ENCODE results near the gene ZBTB20.

ZBTB20 gene

DNA sequence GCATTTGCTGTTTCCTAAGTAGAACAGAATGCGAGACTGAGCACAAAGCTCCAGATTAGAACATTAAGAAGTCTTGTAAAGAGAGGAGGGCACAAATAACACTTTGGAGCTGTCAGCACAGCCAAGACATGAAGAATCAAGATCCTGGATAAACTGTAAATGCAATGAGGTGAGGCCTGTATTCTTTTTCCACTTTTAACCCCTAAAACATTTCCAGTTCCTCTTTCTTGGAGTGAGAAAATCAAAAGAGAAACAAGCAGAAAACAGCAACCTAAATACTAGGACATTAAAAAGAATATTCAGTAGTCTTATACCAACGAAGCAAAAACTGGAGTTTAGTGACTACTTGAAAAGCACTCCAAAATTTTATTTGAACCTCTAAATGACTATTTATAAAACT lies 204.3 kb downstream of the ZBTB20 start:
- TF ChIP-seq, protein P1, sequence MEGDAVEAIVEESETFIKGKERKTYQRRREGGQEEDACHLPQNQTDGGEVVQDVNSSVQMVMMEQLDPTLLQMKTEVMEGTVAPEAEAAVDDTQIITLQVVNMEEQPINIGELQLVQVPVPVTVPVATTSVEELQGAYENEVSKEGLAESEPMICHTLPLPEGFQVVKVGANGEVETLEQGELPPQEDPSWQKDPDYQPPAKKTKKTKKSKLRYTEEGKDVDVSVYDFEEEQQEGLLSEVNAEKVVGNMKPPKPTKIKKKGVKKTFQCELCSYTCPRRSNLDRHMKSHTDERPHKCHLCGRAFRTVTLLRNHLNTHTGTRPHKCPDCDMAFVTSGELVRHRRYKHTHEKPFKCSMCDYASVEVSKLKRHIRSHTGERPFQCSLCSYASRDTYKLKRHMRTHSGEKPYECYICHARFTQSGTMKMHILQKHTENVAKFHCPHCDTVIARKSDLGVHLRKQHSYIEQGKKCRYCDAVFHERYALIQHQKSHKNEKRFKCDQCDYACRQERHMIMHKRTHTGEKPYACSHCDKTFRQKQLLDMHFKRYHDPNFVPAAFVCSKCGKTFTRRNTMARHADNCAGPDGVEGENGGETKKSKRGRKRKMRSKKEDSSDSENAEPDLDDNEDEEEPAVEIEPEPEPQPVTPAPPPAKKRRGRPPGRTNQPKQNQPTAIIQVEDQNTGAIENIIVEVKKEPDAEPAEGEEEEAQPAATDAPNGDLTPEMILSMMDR (conservative IDR thresholded peaks at IDR 0.05; ENCODE audit: control insufficient read depth, insufficient read depth, low read depth, low read length) = no peak
- no peak for DNase-seq (ENCODE audit: low read depth)
- no peak overlapping the region for H3K4me3 ChIP-seq (ENCODE audit: control insufficient read depth, low read depth, low read length)

DNA sequence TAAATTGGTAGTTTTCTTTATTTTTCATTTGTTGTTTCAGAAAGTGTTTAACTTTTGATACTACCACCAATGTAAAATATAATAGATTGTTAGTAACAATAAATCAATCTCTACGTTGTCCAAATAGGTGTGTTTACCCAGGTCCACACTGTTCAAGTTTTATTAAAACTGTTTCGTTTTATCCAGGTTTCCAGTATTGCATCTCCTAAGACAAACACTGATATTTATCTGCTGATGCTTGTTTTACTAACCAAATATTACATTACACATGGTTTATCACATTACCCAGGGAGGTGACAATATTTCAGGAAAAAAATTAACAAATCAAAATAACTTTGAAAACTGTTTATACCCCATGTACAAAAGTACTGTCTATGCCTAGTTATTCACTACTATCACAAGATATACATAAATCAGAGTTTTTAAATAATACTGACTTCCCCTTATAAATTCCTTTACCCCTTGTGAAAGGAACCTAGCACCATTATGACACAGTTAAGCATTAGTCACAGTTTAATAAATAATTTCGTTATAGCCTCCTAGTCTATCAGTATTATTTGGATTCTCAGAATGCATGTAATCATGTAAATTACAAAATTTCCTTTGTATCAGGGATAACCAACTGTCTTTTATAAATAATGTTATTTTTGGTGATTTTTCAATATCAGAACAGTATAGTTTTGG lies 205.3 kb downstream of the ZBTB20 start:
- no peak overlapping the region for H3K4me3 ChIP-seq (ENCODE audit: control insufficient read depth, low read depth, low read length)
- TF ChIP-seq, protein P1 (conservative IDR thresholded peaks at IDR 0.05; ENCODE audit: control insufficient read depth, insufficient read depth, low read depth, low read length) = no peak
- no peak for DNase-seq (ENCODE audit: low read depth)

DNA sequence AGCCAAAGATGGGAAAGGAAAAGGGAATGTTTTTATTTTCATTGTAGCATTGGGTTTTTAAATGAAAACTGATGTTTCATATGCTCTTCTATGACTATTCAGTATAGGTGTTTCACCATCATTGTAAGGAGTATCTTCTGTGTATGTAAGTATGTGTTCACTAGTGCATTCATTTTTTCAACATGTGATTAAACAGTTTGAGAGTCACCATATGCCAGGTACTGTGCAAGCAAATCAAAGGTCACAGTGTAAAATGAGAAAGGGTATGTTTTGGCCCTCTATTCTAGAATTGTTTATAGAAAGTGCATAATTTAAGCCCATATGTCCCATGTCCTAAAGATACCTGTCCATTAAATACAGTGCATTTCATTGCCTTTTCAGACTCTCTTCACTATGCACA lies 207.2 kb downstream of the ZBTB20 start:
- no peak for DNase-seq (ENCODE audit: low read depth)
- no peak overlapping the region for H3K4me3 ChIP-seq (ENCODE audit: control insufficient read depth, low read depth, low read length)
- TF ChIP-seq, protein P1 (conservative IDR thresholded peaks at IDR 0.05; ENCODE audit: control insufficient read depth, insufficient read depth, low read depth, low read length) = no peak

DNA sequence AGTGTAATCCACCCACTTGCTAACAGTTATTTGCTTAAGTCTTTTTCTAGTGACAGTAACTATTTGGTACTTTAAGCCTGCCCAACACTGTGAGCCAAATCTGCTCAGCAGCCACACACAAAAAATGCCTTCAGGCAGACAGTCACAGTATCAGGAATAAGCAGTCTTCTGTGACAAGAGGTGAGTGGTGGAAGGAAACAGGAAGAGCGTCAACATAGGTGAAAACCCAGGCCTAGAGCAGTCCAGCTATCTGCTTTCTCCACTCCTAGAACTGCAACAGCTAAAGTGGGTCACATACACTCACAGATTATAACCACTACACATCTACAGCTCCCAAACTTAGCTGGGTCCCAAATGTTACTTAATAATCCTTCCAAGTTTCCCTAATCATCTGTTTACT lies 213.7 kb downstream of the ZBTB20 start:
- TF ChIP-seq, protein P1 (conservative IDR thresholded peaks at IDR 0.05; ENCODE audit: control insufficient read depth, insufficient read depth, low read depth, low read length) = no peak
- H3K4me3 ChIP-seq (ENCODE audit: control insufficient read depth, low read depth, low read length) = no peak overlapping the region
- DNase-seq (ENCODE audit: low read depth) = no peak

DNA sequence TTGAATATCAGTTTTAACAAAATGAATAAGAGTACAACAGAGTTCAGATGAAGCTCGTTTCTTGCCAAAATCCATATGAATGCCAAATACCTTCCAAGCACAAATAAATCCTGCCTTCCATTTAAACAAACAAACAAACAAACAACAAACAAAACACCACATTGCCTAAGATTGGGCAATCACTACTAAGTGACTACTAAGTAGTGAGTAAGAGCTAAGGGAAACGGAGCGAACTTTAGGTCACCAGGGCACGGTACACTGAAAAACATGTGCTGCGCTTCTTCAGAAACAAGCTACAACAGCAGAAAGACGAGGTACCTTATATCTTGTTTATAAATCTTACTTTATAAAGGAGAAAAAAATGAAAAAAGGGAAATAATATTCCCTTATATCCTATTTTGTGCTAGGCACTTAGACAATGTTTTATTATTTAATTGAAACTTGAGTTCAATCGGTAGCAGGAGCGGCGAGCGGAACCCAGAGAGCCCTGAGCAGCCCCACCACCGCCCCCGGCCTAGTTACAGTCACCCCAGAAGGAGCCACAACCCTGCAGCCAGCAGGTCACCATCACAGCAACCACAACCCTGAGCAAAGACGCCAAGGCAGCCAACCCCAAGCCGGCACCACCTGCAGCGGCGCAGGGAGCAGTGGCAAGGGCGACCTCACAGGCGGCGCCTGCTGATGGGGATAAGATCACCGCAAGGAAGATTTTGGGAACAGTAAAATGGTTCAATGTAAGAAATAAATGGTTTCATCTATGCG lies 216.9 kb downstream of the ZBTB20 start:
- TF ChIP-seq, protein P1 (conservative IDR thresholded peaks at IDR 0.05; ENCODE audit: control insufficient read depth, insufficient read depth, low read depth, low read length) = no peak
- H3K4me3 ChIP-seq (ENCODE audit: control insufficient read depth, low read depth, low read length) = no peak overlapping the region
- DNase-seq (ENCODE audit: low read depth) = peak; percentile 49

DNA sequence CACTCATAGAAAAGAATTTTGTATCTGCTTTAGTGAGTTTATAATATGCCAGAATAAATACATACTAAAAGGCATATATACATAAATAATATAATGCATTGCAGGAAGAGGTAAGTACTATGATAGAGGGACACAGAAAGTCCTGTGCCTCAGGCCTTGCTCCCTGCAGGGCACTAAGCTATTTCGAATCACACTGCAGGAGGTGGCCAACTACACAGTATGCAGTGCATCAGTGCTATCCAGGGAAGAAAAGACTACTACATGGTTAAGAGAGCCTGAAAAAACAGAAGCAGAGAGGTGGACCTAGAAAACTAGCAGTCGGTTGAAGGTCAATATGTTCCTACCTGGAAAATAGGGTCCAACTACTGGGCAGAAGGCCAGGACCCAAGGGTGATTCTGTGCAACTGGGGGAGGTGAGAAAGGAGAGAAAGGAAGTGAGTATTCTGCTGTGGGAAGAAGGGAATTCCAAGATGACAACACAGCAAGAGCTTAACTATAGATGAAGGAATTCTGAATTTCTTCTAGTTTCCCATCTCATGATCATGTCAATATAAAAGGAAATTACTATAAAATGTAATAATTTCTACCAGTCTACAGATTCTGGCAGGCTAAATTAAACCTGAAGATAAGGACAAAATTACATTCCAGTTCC lies 218.0 kb downstream of the ZBTB20 start:
- TF ChIP-seq, protein P1 (conservative IDR thresholded peaks at IDR 0.05; ENCODE audit: control insufficient read depth, insufficient read depth, low read depth, low read length) = no peak

More for the DNA sequence above, 218.0 kb downstream of the ZBTB20 start:
- no peak overlapping the region for H3K4me3 ChIP-seq (ENCODE audit: control insufficient read depth, low read depth, low read length)
- DNase-seq (ENCODE audit: low read depth) = peak; percentile 7
